K562 (cell line): ENCODE data around the gene FDX2. TPM values are rescaled to one million over a fixed set of nuclear protein-coding genes. Genes with fewer than 3 reads are reported as not detected.

Experiments
- ATAC-seq: fragments of 200-7000 bp; cut with Tn5 transposase; 3 replicates; pipeline ENCODE4 v1.9.1; 2020; ENCODE audit warnings: moderate library complexity
- BruUV-seq: library from RNA; stranded (reverse); fragments of 400-500 nt; replicated peaks from 2 replicates; lab custom pipeline; 2021; lab: Mats Ljungman, UMichigan
- CTCF ChIA-PET: fragments of 300-600 bp; formaldehyde crosslinking; extraction: SDS; loops from one replicate; lab custom pipeline; 2021; ENCODE audit warnings: low intra/inter-chr PET ratio; lab: Yijun Ruan, JAX
- POLR2A ChIA-PET: fragments of 300-600, 350-650 bp; sonication (Branson Sonifier 250); formaldehyde crosslinking; extraction: SDS; loops from one replicate; lab custom pipeline; 2021; ENCODE audit warnings: antibody characterized with exemption, inconsistent platforms; lab: Yijun Ruan, JAX
- DNase-seq, 4 experiments: peaks; one replicate each; pipeline versions ENCODE4 v3.0.0 to v3.0.0-alpha.2; 2011 to 2018; ENCODE audit warnings: low spot score in 3 of 4, mixed read lengths in 3 of 4; ENCODE audit errors: extremely low read depth in 1 of 4
- FAIRE-seq: peaks from 2 replicates; lab custom pipeline; 2011; peaks lifted over from hg19 to GRCh38; lab: Jason Lieb, UNC
- H2AFZ ChIP-seq: 2 replicates; pipeline ENCODE4 v1.6.0; 2011; ENCODE audit warnings: low read depth, low read length, control low read depth, inconsistent platforms
- H3K27ac ChIP-seq: fragments of 200-600 bp; 3 replicates; pipeline ENCODE4 v1.8.0; 2011; ENCODE audit warnings: low read depth, mild to moderate bottlenecking, control low read depth, inconsistent platforms, low read length, moderate library complexity, mixed read lengths; ENCODE audit errors: extremely low read depth
- H3K27me3 ChIP-seq, 2 experiments: fragments of 300-600 bp in 1 of 2; 2 replicates in 1 of 2; 3 replicates in 1 of 2; pipeline versions ENCODE4 v1.6.0 to v1.8.0; 2011; ENCODE audit warnings: inconsistent platforms in 2 of 2, low read length in 2 of 2, mild to moderate bottlenecking in 1 of 2, mixed read lengths in 1 of 2, moderate library complexity in 1 of 2; ENCODE audit not compliant: control insufficient read depth in 2 of 2, insufficient read depth in 2 of 2
- H3K36me3 ChIP-seq: fragments of 300-600 bp; 3 replicates; pipeline ENCODE4 v1.8.0; 2011; ENCODE audit warnings: mild to moderate bottlenecking, low read length, inconsistent platforms; ENCODE audit not compliant: control insufficient read depth, insufficient read depth
- H3K4me1 ChIP-seq, 2 experiments: fragments of 200-600 bp in 1 of 2; replicated peaks in 1 of 2; 2 replicates in 1 of 2; 3 replicates in 1 of 2; pipeline versions ENCODE4 v1.5.1 to v1.8.0; 2011; ENCODE audit warnings: inconsistent platforms in 2 of 2, low read length in 2 of 2, mild to moderate bottlenecking in 1 of 2, mixed read lengths in 1 of 2, moderate library complexity in 1 of 2; ENCODE audit not compliant: control insufficient read depth in 2 of 2, insufficient read depth in 2 of 2
- H3K4me2 ChIP-seq: 2 replicates; pipeline ENCODE4 v1.6.1; 2011; ENCODE audit warnings: low read length, control low read depth, inconsistent platforms, mixed read lengths; ENCODE audit not compliant: insufficient read depth
- H3K4me3 ChIP-seq: fragments of 200-600 bp; sonication (generic), shearing (Covaris generic); 2 replicates; pipeline ENCODE4 v1.5.1; 2016; ENCODE audit warnings: control low read depth, inconsistent platforms
- H3K79me2 ChIP-seq: fragments of 200-600 bp; 3 replicates; pipeline ENCODE4 v1.8.0; 2011; ENCODE audit warnings: low read length, inconsistent platforms; ENCODE audit not compliant: control insufficient read depth, insufficient read depth
- H3K9ac ChIP-seq, 2 experiments: 2 replicates each; pipeline versions ENCODE4 v1.6.0 to v1.6.1; 2011; ENCODE audit warnings: low read depth in 2 of 2, low read length in 2 of 2, control low read depth in 1 of 2, inconsistent platforms in 1 of 2, mild to moderate bottlenecking in 1 of 2, mixed read lengths in 1 of 2; ENCODE audit not compliant: insufficient read depth in 1 of 2
- H3K9me1 ChIP-seq: one replicate; pipeline ENCODE4 v1.6.0; 2011; ENCODE audit warnings: inconsistent platforms, mild to moderate bottlenecking, low read length, moderate library complexity; ENCODE audit not compliant: control insufficient read depth, insufficient read depth
- H3K9me3 ChIP-seq: replicated peaks from 2 replicates; pipeline ENCODE4 v1.5.1; 2011; ENCODE audit warnings: low read depth, low read length, inconsistent platforms; ENCODE audit not compliant: control insufficient read depth, insufficient read depth
- H4K20me1 ChIP-seq: replicated peaks from 2 replicates; pipeline ENCODE4 v1.6.1; 2011; ENCODE audit warnings: low read length, inconsistent platforms, mixed read lengths; ENCODE audit not compliant: control insufficient read depth, insufficient read depth
- CCAR2 ChIP-seq: fragments of 200-400 bp; formaldehyde crosslinking; IDR thresholded peaks from 2 replicates; pipeline ENCODE4 v1.6.1; 2017; ENCODE audit warnings: mild to moderate bottlenecking, low read depth, low read length
- CTCF ChIP-seq, 3 experiments: IDR thresholded peaks in 2 of 3; conservative IDR thresholded peaks in 1 of 3; 2 replicates each; pipeline ENCODE4 v1.5.1; 2011 to 2012; ENCODE audit warnings: low read length in 3 of 3, mild to moderate bottlenecking in 3 of 3, control low read depth in 2 of 3, improper control_type of control experiment in 1 of 3, inconsistent platforms in 1 of 3, low read depth in 1 of 3, mixed read lengths in 1 of 3, moderate library complexity in 1 of 3; ENCODE audit not compliant: insufficient read depth in 2 of 3
- DIDO1 ChIP-seq: fragments of 450-650 bp; IDR thresholded peaks from 2 replicates; pipeline ENCODE4 v1.6.1; 2016; ENCODE audit warnings: low read depth, missing biosample characterization, missing genetic modification characterization
- DMBX1 ChIP-seq: fragments of 250-450 bp; sonication (Bioruptor Pico); IDR thresholded peaks from 2 replicates; pipeline ENCODE4 v1.8.0; 2022; ENCODE audit warnings: inconsistent platforms, mild to moderate bottlenecking, moderate library complexity, borderline replicate concordance
- ELF4 ChIP-seq: fragments of 450-650 bp; formaldehyde crosslinking; IDR thresholded peaks from 2 replicates; pipeline ENCODE4 v1.4.0; 2022; ENCODE audit warnings: missing genetic modification characterization
- FOXA3 ChIP-seq, 2 experiments: fragments of 450-650 bp in 1 of 2; sonication (generic) in 1 of 2; formaldehyde crosslinking; IDR thresholded peaks in 1 of 2; conservative IDR thresholded peaks in 1 of 2; 2 replicates each; pipeline versions ENCODE4 v1.4.0 to v1.8.0; 2020 to 2022; ENCODE audit warnings: mild to moderate bottlenecking in 2 of 2, missing genetic modification reagents in 1 of 2
- HLTF ChIP-seq: fragments of 450-650 bp; IDR thresholded peaks from 2 replicates; pipeline ENCODE4 v1.6.1; 2016
- MAFG ChIP-seq: fragments of 450-650 bp; conservative IDR thresholded peaks from 2 replicates; pipeline ENCODE4 v1.6.1; 2016; ENCODE audit warnings: missing genetic modification characterization, missing compliant biosample characterization
- MEF2D ChIP-seq: conservative IDR thresholded peaks from 2 replicates; pipeline ENCODE4 v1.6.1; 2016; ENCODE audit warnings: low read depth, missing genetic modification characterization, missing compliant biosample characterization
- PHF8 ChIP-seq: fragments of 200-600 bp; sonication (generic); IDR thresholded peaks from 2 replicates; pipeline ENCODE4 v1.6.1; 2012; ENCODE audit warnings: mixed run types, mild to moderate bottlenecking, inconsistent platforms, low read length, moderate library complexity, borderline replicate concordance
- SAP30 ChIP-seq: fragments of 200-600 bp; sonication (generic); IDR thresholded peaks from 2 replicates; pipeline ENCODE4 v1.6.1; 2012; ENCODE audit warnings: borderline replicate concordance, low read depth, mild to moderate bottlenecking, moderate library complexity, low read length, control low read depth, inconsistent platforms; ENCODE audit not compliant: insufficient read depth, poor library complexity, severe bottlenecking
- SMAD2 ChIP-seq: fragments of 150-350 bp; IDR thresholded peaks from 2 replicates; pipeline ENCODE4 v1.6.1; 2014; ENCODE audit warnings: low read depth, mild to moderate bottlenecking, low read length
- SNAPC5 ChIP-seq: fragments of 250-450 bp; sonication (Bioruptor Pico); IDR thresholded peaks from 2 replicates; pipeline ENCODE4 v1.8.0; 2021; ENCODE audit warnings: moderate library complexity, mild to moderate bottlenecking, inconsistent platforms
- TCFL5 ChIP-seq: fragments of 250-450 bp; sonication (Bioruptor Pico); conservative IDR thresholded peaks from 2 replicates; pipeline ENCODE4 v1.6.1; 2021; ENCODE audit warnings: mild to moderate bottlenecking, moderate library complexity, matching md5 sums
- THAP12 ChIP-seq: fragments of 250-450 bp; sonication (Bioruptor Pico); IDR thresholded peaks from 2 replicates; pipeline ENCODE4 v1.9.0; 2021; ENCODE audit warnings: mild to moderate bottlenecking, inconsistent platforms
- TRIM24 ChIP-seq, 2 experiments: fragments of 450-650 bp; IDR thresholded peaks; 2 replicates each; pipeline ENCODE4 v1.6.1; 2016
- ZFP36 ChIP-seq: fragments of 150-350 bp; IDR thresholded peaks from 2 replicates; pipeline ENCODE4 v1.6.1; 2018; ENCODE audit warnings: low read length, low read depth; ENCODE audit not compliant: partially characterized antibody
- ZNF589 ChIP-seq: fragments of 200-800 bp; sonication (Bioruptor generic); IDR thresholded peaks from 2 replicates; pipeline ENCODE4 v1.6.1; 2016; ENCODE audit warnings: low read depth, missing genetic modification characterization, missing compliant biosample characterization
- WGBS: fragments of 100-300 bp; shearing (Covaris generic); methylation state at CpG from one replicate; pipeline ENCODE4 v1.1.6; 2016; ENCODE audit warnings: low coverage, mixed read lengths; ENCODE audit not compliant: insufficient coverage; ENCODE audit errors: missing lambda C conversion rate; 5-methylcytosine and 5-hydroxymethylcytosine counted together
- in situ Hi-C: fragments of 300-500 bp; cut with MboI; formaldehyde crosslinking; loops from 4 replicates; pipeline ENCODE4 v1.15.0; 2018; ENCODE audit warnings: inconsistent platforms, mixed read lengths
- intact Hi-C: fragments of 100-400 bp; cut with micrococcal nuclease; formaldehyde crosslinking; loops from 2 replicates; pipeline ENCODE4 v1.14.2; 2022
- polyA plus RNA-seq, 8 experiments: library from polyadenylated mRNA; depleted of rRNA in 4 of 8; stranded (reverse) in 5 of 8; unstranded in 3 of 8; fragments of >200 nt; fragmentation: Nextera tagmentation in 2 of 8; fragmentation: Illumina TruSeq in 1 of 8; extraction: Ambion mirVana in 2 of 8; extraction: Trizol in 1 of 8; gene quantifications; 2 replicates each; pipeline versions ENCODE4 v1.2.1 to v1.2.3, GENCODE V29; 2011 to 2014; ENCODE audit warnings: inconsistent platforms in 1 of 8, missing spikeins in 1 of 8
- total RNA-seq, 7 experiments: library from RNA; depleted of rRNA in 6 of 7; stranded (reverse); fragments of >200 nt in 6 of 7; fragmentation: Illumina TruSeq in 2 of 7; extraction: Trizol in 2 of 7; gene quantifications; 2 replicates each; pipeline versions ENCODE4 v1.2.1 to v1.2.3, GENCODE V29; 2011 to 2021; ENCODE audit warnings: low replicate concordance in 1 of 7

The FDX2 gene
- total and polyA plus RNA-seq, 9 of the 15 experiments (the other 6 are each of a cell fraction or from before 2014, with no cell fraction given): 2.5 to 49.8 (median 29.7) TPM

GRCh38 chr19:10291554-10292205 is 24.1 kb downstream of the FDX2 start:
- H3K36me3 ChIP-seq: peaks cover 38% of the 10 kb centered on the region; the same call in 2 of the 3 replicates
- H3K9me3 ChIP-seq: peaks cover 2% of the 10 kb centered on the region; the same call in 1 of the 2 replicates
- BruUV-seq: TSS peak; percentile 22
- 1% methylated on average over 49 of the region's 49 CpGs for WGBS
- peak overlapping the region; percentile 79 for H3K4me3 ChIP-seq
- H3K4me1 ChIP-seq: peaks cover 12 to 90% of the 10 kb centered on the region in 2 experiments; a peak in 4 of 5 replicates
- H2AFZ ChIP-seq: no peak overlapping the region; the same call in 1 of the 2 replicates
- H3K27me3 ChIP-seq: no peaks in the 10 kb centered on the region
- H3K27ac ChIP-seq: peak overlapping the region; percentile 96
- no peak for ATAC-seq
- in situ Hi-C loops: no loop called here
- H3K9me1 ChIP-seq: no peaks in the 10 kb centered on the region
- H3K79me2 ChIP-seq: peaks cover 85% of the 10 kb centered on the region
- CTCF ChIA-PET: no interaction called here
- peak; percentile 29 for FAIRE-seq
- no peaks in the 10 kb centered on the region; the same call in 1 of the 2 replicates for H4K20me1 ChIP-seq
- DNase-seq: peak in 1 of 4 experiments; percentile 13
- POLR2A ChIA-PET: interaction anchor here (0.6 to 1.3 kb wide), 13 partner anchors 8 to 280 kb away, joined by 3 to 7 read pairs (median 3); partner anchors contain the start of genes ICAM1 and RAVER1
- peak overlapping the region; percentile 91 to 99 for H3K9ac ChIP-seq
- intact Hi-C loops: no loop called here
- peak overlapping the region; percentile 99 for H3K4me2 ChIP-seq
- TF ChIP-seq CTCF (IDR thresholded peaks at IDR 0.05 in 2 of 3, conservative IDR thresholded peaks at IDR 0.05 in 1 of 3; ENCODE audit: insufficient read depth in 2 of 3, low read depth in 1 of 3, low read length in 3 of 3): no peak
- TF ChIP-seq ZNF589 (CRISPR knock-in tag): no peak
- no peak for TF ChIP-seq ELF4
- TF ChIP-seq FOXA3 (CRISPR knock-in tag; conservative IDR thresholded peaks at IDR 0.05 in 1 of 2, IDR thresholded peaks at IDR 0.05 in 1 of 2): peak in 1 of 2 experiments; percentile 29; a peak in 1 of 4 replicates
- TF ChIP-seq DIDO1 (tag): no peak
- no peak for TF ChIP-seq MEF2D (tag)
- TF ChIP-seq HLTF: no peak
- no peak for TF ChIP-seq SMAD2
- no peak for TF ChIP-seq TCFL5 (CRISPR knock-in tag)
- peak; percentile 28; the same call in 1 of the 2 replicates for TF ChIP-seq PHF8
- TF ChIP-seq SAP30: peak; percentile 47
- TF ChIP-seq SNAPC5 (CRISPR knock-in tag): no peak
- no peak for TF ChIP-seq DMBX1
- TF ChIP-seq MAFG: no peak
- peak; percentile 35 for TF ChIP-seq ZFP36
- TF ChIP-seq TRIM24 (IDR thresholded peaks at IDR 0.05): no peak
- TF ChIP-seq THAP12 (CRISPR knock-in tag): no peak
- no peak for TF ChIP-seq CCAR2
